NK-92 treated with Interleukin-12 subunit alpha and Interleukin-12 subunit beta, amount 100 ng/mL, for 24 hours (cell line): ENCODE measurements around the gene UBP1.
"Not testable (repeated sequence)": the region's sequence is repeated elsewhere in the genome, so short reads cannot be mapped to it uniquely, and the experiment has no call there.

ENCODE experiments used
- DNase-seq: peaks from one replicate; lab custom pipeline; 2025; lab: John Stamatoyannopoulos, UW

Gene UBP1

GRCh38 chr3:33440328-33441224 is at the start of gene UBP1:
UBP1 (minus strand) TSS chr3:33440405; CDS start chr3:33439848, 557 bp downstream.
- DNase-seq, result peak; percentile 96

- no peak for DNase-seq
Observed at GRCh38 chr3:33488683-33489082, 48.5 kb upstream of the UBP1 start.

- DNase-seq, result no peak
Observed at GRCh38 chr3:33488246-33488645, 48.0 kb upstream of the UBP1 start.

- no peak for DNase-seq
Observed at GRCh38 chr3:33482111-33482521, 41.9 kb upstream of the UBP1 start.

GRCh38 chr3:33474896-33475295 is 34.7 kb upstream of the UBP1 start:
- DNase-seq, result no peak

GRCh38 chr3:33473813-33474212 is 33.6 kb upstream of the UBP1 start:
- DNase-seq, result no peak

- no peak for DNase-seq
Observed at GRCh38 chr3:33467786-33468185, 27.6 kb upstream of the UBP1 start.

GRCh38 chr3:33461097-33461496 is 20.9 kb upstream of the UBP1 start:
- no peak for DNase-seq

- not testable (repeated sequence) for DNase-seq
Observed at GRCh38 chr3:33459577-33459976, 19.4 kb upstream of the UBP1 start.

GRCh38 chr3:33458446-33458845 is 18.2 kb upstream of the UBP1 start:
- DNase-seq, result no peak

GRCh38 chr3:33456756-33457155 is 16.6 kb upstream of the UBP1 start:
- DNase-seq, result no peak

GRCh38 chr3:33453331-33453761 is 13.1 kb upstream of the UBP1 start:
- no peak for DNase-seq

- DNase-seq, result not testable (repeated sequence)
Observed at GRCh38 chr3:33451994-33452393, 11.8 kb upstream of the UBP1 start.

GRCh38 chr3:33447958-33448357 is 7.8 kb upstream of the UBP1 start:
- DNase-seq, result no peak

- not testable (repeated sequence) for DNase-seq
Observed at GRCh38 chr3:33447256-33447625, 7.0 kb upstream of the UBP1 start.

- DNase-seq, result no peak
Observed at GRCh38 chr3:33442190-33442589, 2.0 kb upstream of the UBP1 start.

GRCh38 chr3:33441225-33441976 is 1.2 kb upstream of the UBP1 start:
- no peak for DNase-seq

- DNase-seq, result peak; percentile 42
Observed at GRCh38 chr3:33439546-33440327, 468 bp downstream of the UBP1 start.

GRCh38 chr3:33438881-33439545 is 1.2 kb downstream of the UBP1 start:
- DNase-seq, result no peak

GRCh38 chr3:33438284-33438668 is 1.9 kb downstream of the UBP1 start:
- no peak for DNase-seq

GRCh38 chr3:33437556-33438283 is 2.5 kb downstream of the UBP1 start:
- no peak for DNase-seq
